Panc1 (cell line): ENCODE results near the gene LAG3. TPM values are rescaled to one million over a fixed set of nuclear protein-coding genes. Genes with fewer than 3 reads are reported as not detected.

ENCODE experiments used
- ATAC-seq: fragments of 200-7000 bp; cut with Tn5 transposase; 2 replicates; pipeline ENCODE4 v1.9.1; 2020; ENCODE audit warnings: mild to moderate bottlenecking, moderate library complexity
- BruUV-seq: library from RNA; stranded (reverse); fragments of 400-500 nt; replicated peaks from 2 replicates; lab custom pipeline; 2021; lab: Mats Ljungman, UMichigan
- CTCF ChIA-PET: fragments of 300-600 bp; sonication (Branson Sonifier 250); formaldehyde crosslinking; loops from one replicate; lab custom pipeline; 2022; ENCODE audit warnings: antibody characterized with exemption; lab: Charles Lee
- POLR2A ChIA-PET: fragments of 300-600 bp; sonication (Branson Sonifier 250); formaldehyde crosslinking; loops from one replicate; lab custom pipeline; 2022; ENCODE audit warnings: antibody characterized with exemption; lab: Charles Lee
- DNase-seq: peaks from one replicate; pipeline ENCODE4 v3.0.0-alpha.2; 2010; ENCODE audit warnings: low read depth, low spot score
- H3K27ac ChIP-seq: 2 replicates; pipeline ENCODE4 v1.5.1; 2011; ENCODE audit warnings: mild to moderate bottlenecking, low read length, inconsistent platforms
- H3K27me3 ChIP-seq: fragments of 200-500 bp; sonication (Bioruptor generic); 2 replicates; pipeline ENCODE4 v1.6.0; 2014; ENCODE audit warnings: low read length, inconsistent platforms; ENCODE audit not compliant: control insufficient read depth, insufficient read depth
- H3K36me3 ChIP-seq: fragments of 200-500 bp; sonication (Bioruptor generic); 2 replicates; pipeline ENCODE4 v1.5.1; 2014; ENCODE audit warnings: inconsistent platforms, mild to moderate bottlenecking, low read length, moderate library complexity; ENCODE audit not compliant: control insufficient read depth, insufficient read depth
- H3K4me1 ChIP-seq: 2 replicates; pipeline ENCODE4 v1.5.1; 2011; ENCODE audit warnings: inconsistent platforms, mild to moderate bottlenecking, low read length, moderate library complexity; ENCODE audit not compliant: control insufficient read depth, insufficient read depth
- H3K4me3 ChIP-seq, 2 experiments: 2 replicates each; pipeline ENCODE4 v1.5.1; 2011 to 2012; ENCODE audit warnings: low read depth in 2 of 2, low read length in 2 of 2, mild to moderate bottlenecking in 2 of 2, inconsistent platforms in 1 of 2, moderate library complexity in 1 of 2
- H3K9me3 ChIP-seq: fragments of 200-500 bp; sonication (Bioruptor generic); 2 replicates; pipeline ENCODE4 v1.5.1; 2014; ENCODE audit warnings: low read depth, mild to moderate bottlenecking, inconsistent platforms, low read length, moderate library complexity; ENCODE audit not compliant: control insufficient read depth, insufficient read depth
- POLR2AphosphoS5 ChIP-seq: IDR thresholded peaks from 2 replicates; pipeline ENCODE4 v1.6.1; 2012; ENCODE audit warnings: mild to moderate bottlenecking, low read depth, low read length, moderate library complexity
- SIN3A ChIP-seq: IDR thresholded peaks from 2 replicates; pipeline ENCODE4 v1.6.1; 2012; ENCODE audit warnings: low read depth, mild to moderate bottlenecking, low read length, moderate library complexity, borderline replicate concordance; ENCODE audit not compliant: insufficient read depth
- TCF7L2 ChIP-seq: IDR thresholded peaks from 2 replicates; pipeline ENCODE4 v1.6.1; 2011; ENCODE audit warnings: mild to moderate bottlenecking, low read depth, low read length, inconsistent platforms
- in situ Hi-C: cut with HindIII; loops from 2 replicates; pipeline ENCODE4 v1.10.0; 2016; ENCODE audit warnings: low sequenced_read_pairs, low pct_unique_long_range_greater_than_20kb
- intact Hi-C: fragments of 100-400 bp; cut with micrococcal nuclease; formaldehyde crosslinking; loops from one replicate; pipeline ENCODE4 v1.10.0; 2022; ENCODE audit not compliant: unreplicated experiment
- total RNA-seq: library from RNA; stranded (reverse); gene quantifications from one replicate; pipeline ENCODE4 v1.2.1, GENCODE V29; 2021; ENCODE audit not compliant: unreplicated experiment
- TF ChIP-seq, protein P1 (sequence below): fragments of 450-650 bp; IDR thresholded peaks from 2 replicates; pipeline ENCODE4 v1.5.1; 2017; ENCODE audit warnings: mild to moderate bottlenecking
- TF ChIP-seq, protein P2 (sequence below), 2 experiments: IDR thresholded peaks; 2 replicates each; pipeline ENCODE4 v1.6.1; 2011 to 2012; ENCODE audit warnings: low read depth in 2 of 2, control low read depth in 1 of 2, low read length in 1 of 2, mild to moderate bottlenecking in 1 of 2, moderate library complexity in 1 of 2; ENCODE audit not compliant: insufficient read depth in 1 of 2

The LAG3 gene
- total RNA-seq, 1 experiment from 2014 or later, result 2.7 TPM

DNA sequence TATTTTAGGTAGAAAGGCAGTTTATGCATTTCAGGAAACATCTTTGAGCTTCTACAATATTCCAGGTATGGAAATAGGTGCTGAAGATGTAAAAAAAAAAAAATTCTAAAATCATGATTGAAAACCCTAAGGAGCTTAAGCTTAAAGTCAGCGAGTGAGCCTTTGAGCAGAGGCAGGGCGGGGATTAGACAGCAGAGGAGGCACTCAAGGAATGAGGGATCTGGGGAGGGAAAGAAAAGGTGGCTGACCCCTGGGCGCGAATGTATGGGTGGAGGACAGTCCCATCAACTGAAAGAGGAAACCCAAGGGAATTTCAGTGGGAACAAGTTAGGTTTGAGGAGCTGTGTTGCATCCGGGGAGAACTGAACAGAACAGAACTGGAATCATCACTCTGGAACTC lies 12.6 kb upstream of the LAG3 start:
- in situ Hi-C loops, result no loop called here
- Histone ChIP-seq H3K36me3 (no peaks in the 10 kb centered on the region), H3K9me3 (no peaks in the 10 kb centered on the region), H3K4me1 (peaks cover 11% of the 10 kb centered on the region), H3K27me3 (no peaks in the 10 kb centered on the region), H3K27ac (peak overlapping the region; percentile 32; the same call in 1 of the 2 replicates), H3K4me3 (no peak overlapping the region)
- ChIA-PET CTCF (no interaction called here), POLR2A (no interaction called here)
- no TSS peak for BruUV-seq
- ATAC-seq (no peak), DNase-seq (no peak)
- no peak for TF ChIP-seq SIN3A
- no peak for TF ChIP-seq TCF7L2
- TF ChIP-seq, protein P1, sequence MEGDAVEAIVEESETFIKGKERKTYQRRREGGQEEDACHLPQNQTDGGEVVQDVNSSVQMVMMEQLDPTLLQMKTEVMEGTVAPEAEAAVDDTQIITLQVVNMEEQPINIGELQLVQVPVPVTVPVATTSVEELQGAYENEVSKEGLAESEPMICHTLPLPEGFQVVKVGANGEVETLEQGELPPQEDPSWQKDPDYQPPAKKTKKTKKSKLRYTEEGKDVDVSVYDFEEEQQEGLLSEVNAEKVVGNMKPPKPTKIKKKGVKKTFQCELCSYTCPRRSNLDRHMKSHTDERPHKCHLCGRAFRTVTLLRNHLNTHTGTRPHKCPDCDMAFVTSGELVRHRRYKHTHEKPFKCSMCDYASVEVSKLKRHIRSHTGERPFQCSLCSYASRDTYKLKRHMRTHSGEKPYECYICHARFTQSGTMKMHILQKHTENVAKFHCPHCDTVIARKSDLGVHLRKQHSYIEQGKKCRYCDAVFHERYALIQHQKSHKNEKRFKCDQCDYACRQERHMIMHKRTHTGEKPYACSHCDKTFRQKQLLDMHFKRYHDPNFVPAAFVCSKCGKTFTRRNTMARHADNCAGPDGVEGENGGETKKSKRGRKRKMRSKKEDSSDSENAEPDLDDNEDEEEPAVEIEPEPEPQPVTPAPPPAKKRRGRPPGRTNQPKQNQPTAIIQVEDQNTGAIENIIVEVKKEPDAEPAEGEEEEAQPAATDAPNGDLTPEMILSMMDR, result no peak
- TF ChIP-seq, protein P2, sequence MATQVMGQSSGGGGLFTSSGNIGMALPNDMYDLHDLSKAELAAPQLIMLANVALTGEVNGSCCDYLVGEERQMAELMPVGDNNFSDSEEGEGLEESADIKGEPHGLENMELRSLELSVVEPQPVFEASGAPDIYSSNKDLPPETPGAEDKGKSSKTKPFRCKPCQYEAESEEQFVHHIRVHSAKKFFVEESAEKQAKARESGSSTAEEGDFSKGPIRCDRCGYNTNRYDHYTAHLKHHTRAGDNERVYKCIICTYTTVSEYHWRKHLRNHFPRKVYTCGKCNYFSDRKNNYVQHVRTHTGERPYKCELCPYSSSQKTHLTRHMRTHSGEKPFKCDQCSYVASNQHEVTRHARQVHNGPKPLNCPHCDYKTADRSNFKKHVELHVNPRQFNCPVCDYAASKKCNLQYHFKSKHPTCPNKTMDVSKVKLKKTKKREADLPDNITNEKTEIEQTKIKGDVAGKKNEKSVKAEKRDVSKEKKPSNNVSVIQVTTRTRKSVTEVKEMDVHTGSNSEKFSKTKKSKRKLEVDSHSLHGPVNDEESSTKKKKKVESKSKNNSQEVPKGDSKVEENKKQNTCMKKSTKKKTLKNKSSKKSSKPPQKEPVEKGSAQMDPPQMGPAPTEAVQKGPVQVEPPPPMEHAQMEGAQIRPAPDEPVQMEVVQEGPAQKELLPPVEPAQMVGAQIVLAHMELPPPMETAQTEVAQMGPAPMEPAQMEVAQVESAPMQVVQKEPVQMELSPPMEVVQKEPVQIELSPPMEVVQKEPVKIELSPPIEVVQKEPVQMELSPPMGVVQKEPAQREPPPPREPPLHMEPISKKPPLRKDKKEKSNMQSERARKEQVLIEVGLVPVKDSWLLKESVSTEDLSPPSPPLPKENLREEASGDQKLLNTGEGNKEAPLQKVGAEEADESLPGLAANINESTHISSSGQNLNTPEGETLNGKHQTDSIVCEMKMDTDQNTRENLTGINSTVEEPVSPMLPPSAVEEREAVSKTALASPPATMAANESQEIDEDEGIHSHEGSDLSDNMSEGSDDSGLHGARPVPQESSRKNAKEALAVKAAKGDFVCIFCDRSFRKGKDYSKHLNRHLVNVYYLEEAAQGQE (IDR thresholded peaks at IDR 0.05; ENCODE audit: insufficient read depth in 1 of 2, low read depth in 2 of 2, low read length in 1 of 2), result no peak
- no peak for TF ChIP-seq POLR2AphosphoS5
- intact Hi-C loops, result no loop called here

DNA sequence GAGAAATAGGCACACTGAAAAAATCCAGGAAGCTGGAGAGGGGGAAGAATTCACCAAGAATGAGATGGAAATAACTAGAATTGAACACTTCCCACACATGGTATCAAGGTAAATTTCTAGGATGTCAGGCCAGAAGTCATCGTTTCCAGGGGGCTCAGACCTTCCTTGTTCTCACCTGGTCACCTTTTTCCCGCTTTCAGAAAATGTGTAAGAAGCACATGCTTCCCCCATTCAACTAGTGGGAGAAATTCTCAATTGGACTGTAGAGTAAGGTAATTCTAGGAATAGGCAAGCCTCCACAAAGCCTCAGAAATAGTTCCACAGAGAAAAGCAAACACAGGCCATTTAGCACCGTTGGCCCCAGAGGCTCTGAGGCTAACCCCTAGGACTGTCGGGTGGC lies 8.9 kb upstream of the LAG3 start:
- Histone ChIP-seq H3K9me3 (no peaks in the 10 kb centered on the region), H3K4me3 (0 out of 4 replicates have a peak overlapping the region, but pooled peaks of 1 of the 2 experiments have one; percentile 2), H3K27ac (peak overlapping the region; percentile 96), H3K36me3 (peaks cover 2% of the 10 kb centered on the region; the same call in 1 of the 2 replicates), H3K27me3 (no peaks in the 10 kb centered on the region), H3K4me1 (peaks cover 21% of the 10 kb centered on the region)
- CTCF ChIA-PET, result interaction anchor here (0.6 kb wide), 1 partner anchor 124 kb away, joined by 3 read pairs; no protein-coding TSS in a partner anchor
- intact Hi-C loops (no loop called here), in situ Hi-C loops (no loop called here)
- TF ChIP-seq POLR2AphosphoS5, result no peak
- no peak for TF ChIP-seq SIN3A
- TF ChIP-seq, protein P1, result no peak
- TF ChIP-seq TCF7L2, result no peak
- TF ChIP-seq, protein P2 (IDR thresholded peaks at IDR 0.05; ENCODE audit: insufficient read depth in 1 of 2, low read depth in 2 of 2, low read length in 1 of 2), result no peak
- DNase-seq, result no peak
- no peak for ATAC-seq
- no TSS peak for BruUV-seq
- POLR2A ChIA-PET, result no interaction called here
